Cardiac fibroblast (primary cell): ENCODE measurements around the gene RNF112.
A peak's percentile ranks its signal among the peaks of the same experiment; 100 is the strongest.

Experiments used
- DNase-seq, 2 donors: peaks; one replicate each; pipeline versions ENCODE4 v3.0.0 to v3.0.0-alpha.2; 2010; ENCODE audit warnings: low read depth in 2 of 2
- H3K4me3 ChIP-seq, 2 donors: replicated peaks in 1 of 2; 1 replicate in 1 of 2; 2 replicates in 1 of 2; pipeline ENCODE4 v1.5.1; 2011; ENCODE audit warnings: low read depth in 2 of 2, low read length in 2 of 2, mild to moderate bottlenecking in 2 of 2, moderate library complexity in 1 of 2
- TF ChIP-seq, protein P1 (sequence below): IDR thresholded peaks from one replicate; pipeline ENCODE4 v1.5.1; 2011; ENCODE audit warnings: low read depth, mild to moderate bottlenecking, low read length, inconsistent platforms

RNF112 gene

DNA sequence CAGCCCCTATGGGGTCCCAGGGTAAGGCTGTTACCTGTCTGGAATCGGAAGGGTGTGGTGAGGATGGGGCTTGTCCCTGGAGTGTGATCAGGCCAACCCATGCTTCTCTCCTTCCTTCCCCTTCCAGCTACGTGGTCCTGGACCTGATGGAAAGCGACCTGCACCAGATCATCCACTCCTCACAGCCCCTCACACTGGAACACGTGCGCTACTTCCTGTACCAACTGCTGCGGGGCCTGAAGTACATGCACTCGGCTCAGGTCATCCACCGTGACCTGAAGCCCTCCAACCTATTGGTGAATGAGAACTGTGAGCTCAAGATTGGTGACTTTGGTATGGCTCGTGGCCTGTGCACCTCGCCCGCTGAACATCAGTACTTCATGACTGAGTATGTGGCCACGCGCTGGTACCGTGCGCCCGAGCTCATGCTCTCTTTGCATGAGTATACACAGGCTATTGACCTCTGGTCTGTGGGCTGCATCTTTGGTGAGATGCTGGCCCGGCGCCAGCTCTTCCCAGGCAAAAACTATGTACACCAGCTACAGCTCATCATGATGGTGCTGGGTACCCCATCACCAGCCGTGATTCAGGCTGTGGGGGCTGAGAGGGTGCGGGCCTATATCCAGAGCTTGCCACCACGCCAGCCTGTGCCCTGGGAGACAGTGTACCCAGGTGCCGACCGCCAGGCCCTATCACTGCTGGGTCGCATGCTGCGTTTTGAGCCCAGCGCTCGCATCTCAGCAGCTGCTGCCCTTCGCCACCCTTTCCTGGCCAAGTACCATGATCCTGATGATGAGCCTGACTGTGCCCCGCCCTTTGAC, 30.3 kb upstream of the RNF112 start:
- H3K4me3 ChIP-seq, result no peak overlapping the region
- DNase-seq, result no peak

DNA sequence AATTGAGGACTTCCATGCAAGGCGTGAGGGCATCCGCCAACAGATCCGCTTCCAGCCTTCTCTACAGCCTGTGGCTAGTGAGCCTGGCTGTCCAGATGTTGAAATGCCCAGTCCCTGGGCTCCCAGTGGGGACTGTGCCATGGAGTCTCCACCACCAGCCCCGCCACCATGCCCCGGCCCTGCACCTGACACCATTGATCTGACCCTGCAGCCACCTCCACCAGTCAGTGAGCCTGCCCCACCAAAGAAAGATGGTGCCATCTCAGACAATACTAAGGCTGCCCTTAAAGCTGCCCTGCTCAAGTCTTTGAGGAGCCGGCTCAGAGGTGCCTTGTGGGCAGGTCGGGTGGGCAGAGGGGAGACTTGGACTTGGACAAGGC, 29.7 kb upstream of the RNF112 start:
- no peak for DNase-seq
- no peak overlapping the region for H3K4me3 ChIP-seq
- TF ChIP-seq, protein P1, sequence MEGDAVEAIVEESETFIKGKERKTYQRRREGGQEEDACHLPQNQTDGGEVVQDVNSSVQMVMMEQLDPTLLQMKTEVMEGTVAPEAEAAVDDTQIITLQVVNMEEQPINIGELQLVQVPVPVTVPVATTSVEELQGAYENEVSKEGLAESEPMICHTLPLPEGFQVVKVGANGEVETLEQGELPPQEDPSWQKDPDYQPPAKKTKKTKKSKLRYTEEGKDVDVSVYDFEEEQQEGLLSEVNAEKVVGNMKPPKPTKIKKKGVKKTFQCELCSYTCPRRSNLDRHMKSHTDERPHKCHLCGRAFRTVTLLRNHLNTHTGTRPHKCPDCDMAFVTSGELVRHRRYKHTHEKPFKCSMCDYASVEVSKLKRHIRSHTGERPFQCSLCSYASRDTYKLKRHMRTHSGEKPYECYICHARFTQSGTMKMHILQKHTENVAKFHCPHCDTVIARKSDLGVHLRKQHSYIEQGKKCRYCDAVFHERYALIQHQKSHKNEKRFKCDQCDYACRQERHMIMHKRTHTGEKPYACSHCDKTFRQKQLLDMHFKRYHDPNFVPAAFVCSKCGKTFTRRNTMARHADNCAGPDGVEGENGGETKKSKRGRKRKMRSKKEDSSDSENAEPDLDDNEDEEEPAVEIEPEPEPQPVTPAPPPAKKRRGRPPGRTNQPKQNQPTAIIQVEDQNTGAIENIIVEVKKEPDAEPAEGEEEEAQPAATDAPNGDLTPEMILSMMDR, result no peak

More for the DNA sequence above, 30.3 kb upstream of the RNF112 start:
- TF ChIP-seq, protein P1, result no peak

DNA sequence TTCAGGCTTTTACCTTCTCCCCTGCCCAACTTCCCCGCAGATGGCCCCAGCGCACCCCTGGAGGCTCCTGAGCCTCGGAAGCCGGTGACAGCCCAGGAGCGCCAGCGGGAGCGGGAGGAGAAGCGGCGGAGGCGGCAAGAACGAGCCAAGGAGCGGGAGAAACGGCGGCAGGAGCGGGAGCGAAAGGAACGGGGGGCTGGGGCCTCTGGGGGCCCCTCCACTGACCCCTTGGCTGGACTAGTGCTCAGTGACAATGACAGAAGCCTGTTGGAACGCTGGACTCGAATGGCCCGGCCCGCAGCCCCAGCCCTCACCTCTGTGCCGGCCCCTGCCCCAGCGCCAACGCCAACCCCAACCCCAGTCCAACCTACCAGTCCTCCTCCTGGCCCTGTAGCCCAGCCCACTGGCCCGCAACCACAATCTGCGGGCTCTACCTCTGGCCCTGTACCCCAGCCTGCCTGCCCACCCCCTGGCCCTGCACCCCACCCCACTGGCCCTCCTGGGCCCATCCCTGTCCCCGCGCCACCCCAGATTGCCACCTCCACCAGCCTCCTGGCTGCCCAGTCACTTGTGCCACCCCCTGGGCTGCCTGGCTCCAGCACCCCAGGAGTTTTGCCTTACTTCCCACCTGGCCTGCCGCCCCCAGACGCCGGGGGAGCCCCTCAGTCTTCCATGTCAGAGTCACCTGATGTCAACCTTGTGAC, 29.1 kb upstream of the RNF112 start:
- TF ChIP-seq, protein P1, result no peak
- DNase-seq, result no peak
- no peak overlapping the region for H3K4me3 ChIP-seq

DNA sequence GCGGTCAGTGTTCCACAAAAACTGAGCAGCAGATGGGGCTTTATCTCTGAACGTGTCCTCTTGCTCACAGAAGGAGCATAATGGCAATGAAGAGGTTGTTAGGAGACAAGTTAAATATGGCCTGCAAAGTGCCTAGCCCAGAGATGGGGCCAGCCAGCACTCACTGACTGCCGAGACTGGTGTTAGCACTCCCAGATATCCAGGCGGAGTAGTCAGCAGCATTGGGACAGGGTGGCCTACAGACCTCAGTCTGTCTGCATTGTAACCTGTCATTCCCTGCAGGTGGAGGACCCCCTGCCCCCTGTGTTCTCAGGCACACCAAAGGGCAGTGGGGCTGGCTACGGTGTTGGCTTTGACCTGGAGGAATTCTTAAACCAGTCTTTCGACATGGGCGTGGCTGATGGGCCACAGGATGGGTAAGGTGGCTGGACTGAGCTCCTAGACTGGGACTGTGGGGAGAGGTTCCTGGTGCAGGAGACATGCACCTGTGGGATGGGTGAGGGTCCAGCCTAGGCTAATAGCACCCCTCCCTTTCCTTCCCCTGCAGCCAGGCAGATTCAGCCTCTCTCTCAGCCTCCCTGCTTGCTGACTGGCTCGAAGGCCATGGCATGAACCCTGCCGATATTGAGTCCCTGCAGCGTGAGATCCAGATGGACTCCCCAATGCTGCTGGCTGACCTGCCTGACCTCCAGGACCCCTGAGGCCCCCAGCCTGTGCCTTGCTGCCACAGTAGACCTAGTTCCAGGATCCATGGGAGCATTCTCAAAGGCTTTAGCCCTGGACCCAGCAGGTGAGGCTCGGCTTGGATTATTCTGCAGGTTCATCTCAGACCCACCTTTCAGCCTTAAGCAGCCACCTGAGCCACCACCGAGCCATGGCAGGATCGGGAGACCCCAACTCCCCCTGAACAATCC, 28.2 kb upstream of the RNF112 start:
- H3K4me3 ChIP-seq, result no peak overlapping the region
- DNase-seq, result no peak
- TF ChIP-seq, protein P1, result no peak

- H3K4me3 ChIP-seq, result no peak overlapping the region
Measured at GRCh38 chr17:19383681-19384470, 27.2 kb upstream of the RNF112 start.

More at GRCh38 chr17:19383681-19384470, 27.2 kb upstream of the RNF112 start:
- TF ChIP-seq, protein P1, result no peak
- peak in 1 of 2 donors; percentile 28 for DNase-seq
